ENCODE results near the gene CHRNA9.

Gene CHRNA9

DNA sequence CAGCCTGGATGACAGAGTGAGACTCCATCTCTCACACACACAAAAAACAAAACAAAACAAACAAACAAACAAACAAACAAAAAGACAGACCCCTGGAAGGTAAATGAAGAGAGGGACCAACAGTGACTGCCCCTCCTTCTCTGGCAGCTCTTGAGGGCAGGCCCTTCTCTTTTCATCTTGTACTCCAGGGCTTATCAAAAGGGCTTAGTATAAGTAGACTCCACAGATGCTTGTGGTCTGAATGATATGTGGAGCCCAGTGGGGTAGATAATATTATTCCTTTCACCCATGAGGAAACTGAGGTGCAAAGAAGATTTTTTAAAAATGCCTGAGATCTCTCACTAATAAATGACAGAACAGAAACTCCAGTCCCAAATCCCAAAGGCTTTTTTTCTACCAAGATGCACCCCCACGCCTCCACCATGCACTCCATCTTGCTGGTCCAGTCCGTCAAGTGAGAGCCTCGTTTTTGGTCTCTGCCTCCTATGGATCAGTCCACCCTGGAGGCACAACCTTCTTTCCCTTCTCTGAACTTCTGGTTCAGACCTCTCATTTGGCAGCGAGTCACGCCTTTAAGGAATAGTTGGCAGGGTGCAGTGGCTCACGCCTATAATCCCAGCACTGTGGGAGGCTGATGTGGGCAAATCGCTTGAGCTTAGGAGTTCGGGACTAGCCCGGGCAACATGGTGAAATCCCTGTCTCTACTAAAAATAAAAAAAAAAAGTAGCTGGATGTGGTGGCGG is 17.0 kb upstream of the CHRNA9 start:
- Mint-ChIP-seq H3K27ac (peak overlapping the region; percentile 17), H3K27me3 (no peaks in the 10 kb centered on the region), H3K4me1 (peaks cover 9% of the 10 kb centered on the region), H3K4me3 (no peak overlapping the region), H3K9me3 (no peaks in the 10 kb centered on the region), H3K36me3 (no peaks in the 10 kb centered on the region)
- no peak for DNase-seq (ENCODE audit: low spot score in 2 of 2)
- ATAC-seq (ENCODE audit: low read depth), result no peak

DNA sequence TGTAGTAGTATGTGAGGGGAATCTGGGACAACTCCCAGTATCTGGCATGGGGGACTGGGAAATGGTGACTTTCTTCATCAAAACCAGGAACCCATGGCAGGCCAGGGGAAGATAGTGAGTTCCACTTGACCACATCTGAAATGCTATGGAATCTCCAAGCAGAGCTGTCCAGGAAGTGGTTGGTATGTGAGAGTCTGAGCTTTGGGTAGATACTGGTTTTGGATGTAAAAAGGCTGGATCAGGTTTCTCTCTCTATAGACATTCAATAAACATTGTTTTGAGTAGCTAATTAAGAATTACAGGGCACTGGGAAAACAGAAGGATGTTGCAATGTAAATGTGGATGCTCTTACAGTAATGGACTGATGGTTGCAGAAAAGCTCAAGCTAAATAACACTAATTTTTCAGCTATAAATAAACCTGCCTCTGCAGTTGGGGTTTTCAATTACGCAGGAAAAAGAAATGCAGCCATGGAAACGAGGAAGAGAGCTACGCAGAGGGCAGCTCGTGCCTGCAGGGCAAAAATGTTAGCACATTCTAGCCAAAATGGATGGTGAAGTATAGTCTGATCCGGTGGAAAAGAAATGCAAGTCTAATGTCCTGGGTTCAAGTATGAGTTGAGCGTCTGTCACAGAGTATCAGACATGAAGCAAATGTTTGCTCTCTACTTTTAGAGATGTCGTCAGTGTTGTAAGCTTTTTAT is 13.4 kb upstream of the CHRNA9 start:
- Mint-ChIP-seq H3K9me3 (no peaks in the 10 kb centered on the region), H3K4me3 (no peak overlapping the region), H3K36me3 (no peaks in the 10 kb centered on the region), H3K4me1 (peaks cover 8% of the 10 kb centered on the region), H3K27ac (no peak overlapping the region), H3K27me3 (no peaks in the 10 kb centered on the region)
- DNase-seq (ENCODE audit: low spot score in 2 of 2), result no peak
- no peak for ATAC-seq (ENCODE audit: low read depth)

DNA sequence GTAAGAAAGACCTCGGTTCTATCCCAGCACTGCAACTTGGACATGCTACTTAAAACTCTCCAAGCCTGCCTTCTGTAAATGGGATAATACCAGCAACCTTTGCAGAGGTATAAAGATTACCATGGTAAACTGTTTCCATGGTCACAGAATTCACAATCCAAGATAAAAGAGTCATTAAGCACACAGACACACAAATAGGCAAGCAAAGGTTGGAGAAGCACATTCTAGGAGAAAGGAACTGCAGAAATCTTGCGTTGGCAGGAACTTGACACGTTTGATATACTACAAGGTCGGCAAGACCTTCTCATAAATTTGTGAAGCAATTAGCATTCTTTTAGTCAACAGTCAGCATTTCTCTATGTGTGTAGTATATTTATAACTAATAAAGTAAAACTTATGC is 12.3 kb upstream of the CHRNA9 start:
- no peak for ATAC-seq (ENCODE audit: low read depth)
- no peak for DNase-seq (ENCODE audit: low spot score in 2 of 2)

DNA sequence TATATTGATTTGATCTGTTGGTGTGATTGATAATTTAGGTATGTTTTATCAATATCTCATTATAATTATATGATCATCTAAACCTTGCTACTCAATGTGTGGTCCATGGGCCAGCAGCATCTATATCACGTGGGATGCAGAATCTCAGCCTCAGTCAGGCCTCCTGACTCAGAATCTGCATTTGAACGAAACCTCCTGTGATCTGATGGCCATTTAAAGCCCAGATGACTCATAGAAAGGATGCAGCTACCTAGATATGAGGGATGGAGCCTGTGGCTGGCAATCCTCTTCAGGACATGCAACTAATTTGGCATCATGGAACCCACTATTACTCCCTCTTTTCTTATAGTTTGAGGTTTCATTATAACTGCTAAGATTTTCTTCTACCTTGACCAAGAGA is 11.3 kb upstream of the CHRNA9 start:
- peaks cover 4% of the 10 kb centered on the region for H3K27me3 Mint-ChIP-seq
- DNase-seq (ENCODE audit: low spot score in 2 of 2) (no peak), ATAC-seq (ENCODE audit: low read depth) (no peak)
- peaks cover 3% of the 10 kb centered on the region for H3K36me3 Mint-ChIP-seq
- peaks cover 2% of the 10 kb centered on the region for H3K4me1 Mint-ChIP-seq
- H3K4me3 Mint-ChIP-seq, result no peak overlapping the region
- no peak overlapping the region for H3K27ac Mint-ChIP-seq
- no peaks in the 10 kb centered on the region for H3K9me3 Mint-ChIP-seq

More for the DNA sequence above, 12.3 kb upstream of the CHRNA9 start:
- peaks cover 2% of the 10 kb centered on the region for H3K4me1 Mint-ChIP-seq
- no peak overlapping the region for H3K4me3 Mint-ChIP-seq
- no peaks in the 10 kb centered on the region for H3K9me3 Mint-ChIP-seq
- H3K36me3 Mint-ChIP-seq, result no peaks in the 10 kb centered on the region
- H3K27me3 Mint-ChIP-seq, result no peaks in the 10 kb centered on the region
- no peak overlapping the region for H3K27ac Mint-ChIP-seq

DNA sequence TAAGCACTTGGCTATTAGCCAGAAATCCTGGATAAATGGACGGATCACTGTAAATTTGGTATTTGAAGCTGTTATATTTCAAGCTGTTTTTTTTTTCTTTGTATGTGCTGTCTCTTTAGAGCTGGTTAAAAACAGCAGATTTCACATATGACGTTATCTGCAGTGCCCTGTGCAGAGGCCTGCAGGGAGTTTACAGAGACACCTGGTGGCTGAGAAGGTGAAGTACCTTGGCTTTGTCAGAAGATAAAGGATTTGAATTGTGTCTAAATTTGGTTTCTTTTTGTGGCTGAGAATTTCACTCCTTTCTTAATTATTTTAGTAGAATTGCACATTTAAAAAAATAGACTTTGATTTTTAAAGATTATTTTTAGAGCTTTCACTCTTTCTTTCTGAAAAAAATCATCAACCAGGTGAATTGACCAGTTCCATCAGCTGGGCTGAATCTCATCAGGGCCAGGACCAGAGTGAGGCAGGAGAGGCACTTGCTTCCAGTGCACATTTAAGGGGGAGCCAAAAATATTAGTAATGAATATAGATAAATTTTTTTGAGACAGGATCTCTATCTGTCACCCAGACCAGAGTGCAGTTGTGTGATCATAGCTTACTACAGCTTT is 9.6 kb upstream of the CHRNA9 start:
- peaks cover 3% of the 10 kb centered on the region for H3K36me3 Mint-ChIP-seq
- peak in 1 of 2 donors; percentile 66 for DNase-seq (ENCODE audit: low spot score in 2 of 2)
- peaks cover 4% of the 10 kb centered on the region for H3K27me3 Mint-ChIP-seq
- H3K4me1 Mint-ChIP-seq, result peaks cover 2% of the 10 kb centered on the region
- peak; percentile 100 for ATAC-seq (ENCODE audit: low read depth)
- no peaks in the 10 kb centered on the region for H3K9me3 Mint-ChIP-seq
- H3K4me3 Mint-ChIP-seq, result no peak overlapping the region
- H3K27ac Mint-ChIP-seq, result no peak overlapping the region

DNA sequence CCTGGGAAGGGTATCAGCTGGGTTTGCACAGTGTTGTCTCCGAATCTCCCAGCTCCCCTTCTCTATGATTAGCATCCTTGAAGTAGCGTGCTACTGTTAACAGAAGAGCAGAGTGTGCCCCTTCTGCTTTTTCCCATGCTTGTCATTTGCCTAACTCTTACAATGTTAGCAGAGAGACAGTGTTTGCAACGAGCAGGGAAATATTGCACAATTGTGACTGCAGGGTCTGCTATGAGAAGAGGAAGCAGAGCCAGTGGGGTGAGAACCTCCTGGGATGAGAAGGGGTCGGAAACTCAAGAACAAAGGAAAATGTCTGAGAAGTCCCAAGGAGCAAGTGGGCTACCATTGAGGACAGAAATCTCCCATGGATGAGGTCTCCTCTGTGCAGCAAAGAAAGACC is 7.8 kb upstream of the CHRNA9 start:
- Mint-ChIP-seq H3K4me1 (peaks cover 2% of the 10 kb centered on the region), H3K9me3 (no peaks in the 10 kb centered on the region), H3K4me3 (no peak overlapping the region), H3K27ac (no peak overlapping the region), H3K36me3 (peaks cover 3% of the 10 kb centered on the region), H3K27me3 (peaks cover 4% of the 10 kb centered on the region)
- ATAC-seq (ENCODE audit: low read depth) (no peak), DNase-seq (ENCODE audit: low spot score in 2 of 2) (no peak)

DNA sequence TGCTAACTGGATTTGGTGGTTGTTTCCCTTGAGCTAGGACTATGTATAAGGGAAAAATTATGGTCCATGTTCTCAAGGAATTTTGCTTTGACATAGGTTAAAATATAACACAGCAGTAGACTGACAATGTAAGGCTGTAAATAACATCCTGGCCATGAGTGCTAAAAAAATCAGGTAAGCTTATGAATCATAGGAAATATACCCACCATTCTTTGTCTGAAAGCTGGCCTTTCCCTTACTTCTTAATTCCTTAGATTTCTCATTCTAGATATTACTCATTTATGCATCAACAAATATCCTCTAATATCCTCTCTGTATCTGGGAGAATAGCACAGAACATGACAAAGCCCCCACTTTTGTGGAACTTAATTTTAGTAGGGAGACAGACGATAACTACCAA is 6.8 kb upstream of the CHRNA9 start:
- Mint-ChIP-seq H3K36me3 (peaks cover 3% of the 10 kb centered on the region), H3K4me3 (no peak overlapping the region), H3K4me1 (peaks cover 2% of the 10 kb centered on the region), H3K27me3 (peaks cover 4% of the 10 kb centered on the region), H3K27ac (no peak overlapping the region), H3K9me3 (no peaks in the 10 kb centered on the region)
- ATAC-seq (ENCODE audit: low read depth), result no peak
- no peak for DNase-seq (ENCODE audit: low spot score in 2 of 2)

DNA sequence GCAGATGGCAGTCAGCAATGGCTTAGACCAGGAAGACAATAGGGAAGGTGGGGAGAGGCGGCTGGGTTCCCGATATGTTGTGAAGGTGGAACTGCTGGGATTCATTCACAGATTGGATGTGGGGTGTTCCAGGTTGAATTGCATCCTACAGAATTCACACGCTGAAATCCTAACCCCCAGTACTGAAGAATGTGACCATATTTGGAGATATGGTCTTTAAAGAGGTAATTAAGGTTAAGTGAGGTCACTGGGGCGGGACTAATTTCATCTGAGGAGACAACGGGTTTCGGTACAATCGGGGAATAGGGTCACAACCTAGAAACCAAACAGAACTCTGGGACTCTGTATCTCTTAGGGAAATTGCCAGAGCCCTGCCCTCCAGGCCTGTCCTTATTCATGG is 5.3 kb upstream of the CHRNA9 start:
- peaks cover 3% of the 10 kb centered on the region for H3K36me3 Mint-ChIP-seq
- H3K27me3 Mint-ChIP-seq, result peaks cover 4% of the 10 kb centered on the region
- ATAC-seq (ENCODE audit: low read depth), result no peak
- peaks cover 2% of the 10 kb centered on the region for H3K4me1 Mint-ChIP-seq
- H3K9me3 Mint-ChIP-seq, result no peaks in the 10 kb centered on the region
- no peak overlapping the region for H3K4me3 Mint-ChIP-seq
- no peak overlapping the region for H3K27ac Mint-ChIP-seq
- no peak for DNase-seq (ENCODE audit: low spot score in 2 of 2)

DNA sequence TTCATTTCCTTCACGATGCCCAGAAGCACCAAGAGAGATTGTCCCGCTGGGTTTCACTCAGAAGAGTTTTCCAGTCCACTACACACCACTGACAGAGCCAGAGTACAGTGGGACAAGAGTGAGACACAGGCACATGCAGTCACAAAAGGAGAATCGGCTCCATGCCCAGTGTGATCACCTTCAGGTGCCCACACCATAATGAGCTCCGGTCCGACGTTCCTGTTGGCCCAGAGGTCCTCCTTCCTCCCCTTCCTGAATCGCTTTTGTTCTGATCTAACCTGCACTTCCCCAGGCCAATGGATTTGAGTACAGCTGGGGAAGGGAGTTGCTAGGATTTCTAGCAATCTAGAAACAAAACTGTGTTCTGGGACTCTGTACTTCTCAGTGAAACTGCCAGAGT is 4.6 kb upstream of the CHRNA9 start:
- no peak for DNase-seq (ENCODE audit: low spot score in 2 of 2)
- peaks cover 3% of the 10 kb centered on the region for H3K36me3 Mint-ChIP-seq
- H3K9me3 Mint-ChIP-seq, result no peaks in the 10 kb centered on the region
- no peaks in the 10 kb centered on the region for H3K4me1 Mint-ChIP-seq
- no peak for ATAC-seq (ENCODE audit: low read depth)
- no peak overlapping the region for H3K4me3 Mint-ChIP-seq
- peaks cover 4% of the 10 kb centered on the region for H3K27me3 Mint-ChIP-seq
- H3K27ac Mint-ChIP-seq, result no peak overlapping the region

DNA sequence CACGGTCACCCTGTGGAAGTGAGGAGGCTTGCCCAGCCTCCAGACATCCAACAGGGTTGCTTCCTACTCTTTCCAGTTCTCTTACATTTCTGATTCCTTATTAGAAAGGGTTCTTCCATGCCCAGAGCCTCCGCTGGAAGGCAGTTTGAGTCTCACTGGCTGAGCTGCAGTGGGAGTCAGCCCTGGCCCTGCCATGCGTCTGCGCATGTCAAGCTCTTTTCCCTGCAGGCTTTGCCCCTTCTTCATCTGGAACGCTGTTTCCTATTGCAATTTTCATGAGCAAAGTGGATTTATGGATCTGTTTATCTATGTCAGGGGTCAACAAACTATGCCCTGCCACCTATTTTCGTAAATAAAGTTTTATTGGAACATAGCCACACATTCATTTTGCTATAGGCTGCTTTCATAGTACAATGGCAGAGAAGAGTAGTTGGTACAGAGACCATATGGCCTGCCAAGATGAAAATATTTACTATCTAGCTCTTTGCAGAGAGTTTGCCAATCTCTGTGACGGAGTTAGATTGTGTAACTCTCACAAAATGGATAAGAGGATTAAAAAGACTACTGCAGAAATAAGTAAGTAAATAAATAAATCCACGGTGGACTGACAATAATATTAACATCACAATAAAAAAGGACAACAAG is 3.9 kb upstream of the CHRNA9 start:
- no peak overlapping the region for H3K27ac Mint-ChIP-seq
- DNase-seq (ENCODE audit: low spot score in 2 of 2) (no peak), ATAC-seq (ENCODE audit: low read depth) (no peak)
- peaks cover 3% of the 10 kb centered on the region for H3K36me3 Mint-ChIP-seq
- no peak overlapping the region for H3K4me3 Mint-ChIP-seq
- no peaks in the 10 kb centered on the region for H3K9me3 Mint-ChIP-seq
- peaks cover 7% of the 10 kb centered on the region for H3K27me3 Mint-ChIP-seq
- H3K4me1 Mint-ChIP-seq, result no peaks in the 10 kb centered on the region

DNA sequence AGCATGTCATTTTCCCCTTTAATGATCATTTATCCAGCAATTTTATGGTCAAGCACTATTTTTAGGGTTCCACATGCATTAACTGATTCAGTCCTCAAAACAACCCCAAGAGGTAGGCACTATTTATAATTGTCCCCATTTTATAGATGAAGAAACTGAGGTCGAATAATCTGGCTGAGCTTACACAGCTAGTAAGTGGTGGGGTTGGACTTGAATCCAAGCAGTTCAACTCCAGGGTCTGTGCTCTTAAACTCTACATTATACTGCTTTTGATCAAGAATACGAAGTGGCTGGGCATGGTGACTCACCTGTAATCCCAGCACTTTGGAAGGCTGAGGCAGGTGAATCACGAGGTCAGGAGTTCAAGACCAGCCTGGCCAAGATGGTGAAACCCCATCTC is 3.2 kb upstream of the CHRNA9 start:
- Mint-ChIP-seq H3K27me3 (peaks cover 7% of the 10 kb centered on the region), H3K4me1 (no peaks in the 10 kb centered on the region), H3K9me3 (no peaks in the 10 kb centered on the region), H3K36me3 (peaks cover 3% of the 10 kb centered on the region), H3K4me3 (no peak overlapping the region), H3K27ac (no peak overlapping the region)
- DNase-seq (ENCODE audit: low spot score in 2 of 2) (no peak), ATAC-seq (ENCODE audit: low read depth) (no peak)

DNA sequence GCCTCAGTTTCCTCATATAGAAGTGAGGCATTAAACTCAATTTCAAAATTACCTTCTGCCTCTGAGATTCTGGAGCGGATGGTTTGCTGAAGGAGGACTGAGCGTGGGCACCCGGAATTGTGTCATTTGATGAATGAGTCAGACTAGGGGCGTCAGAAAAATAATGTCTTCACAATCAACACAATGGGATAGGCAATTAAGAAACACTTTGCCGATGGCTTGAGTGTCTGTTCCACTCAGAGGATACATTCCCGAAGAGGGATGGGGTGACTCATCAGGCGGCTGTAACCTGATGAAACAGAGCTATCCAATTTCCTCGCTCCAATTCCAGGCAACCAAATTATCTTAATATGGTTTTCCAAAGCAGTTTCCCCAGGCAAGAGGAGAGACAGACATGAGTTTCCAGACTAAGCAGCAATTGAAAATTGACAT is 1.2 kb upstream of the CHRNA9 start:
- H3K27me3 Mint-ChIP-seq, result peaks cover 4% of the 10 kb centered on the region

DNA sequence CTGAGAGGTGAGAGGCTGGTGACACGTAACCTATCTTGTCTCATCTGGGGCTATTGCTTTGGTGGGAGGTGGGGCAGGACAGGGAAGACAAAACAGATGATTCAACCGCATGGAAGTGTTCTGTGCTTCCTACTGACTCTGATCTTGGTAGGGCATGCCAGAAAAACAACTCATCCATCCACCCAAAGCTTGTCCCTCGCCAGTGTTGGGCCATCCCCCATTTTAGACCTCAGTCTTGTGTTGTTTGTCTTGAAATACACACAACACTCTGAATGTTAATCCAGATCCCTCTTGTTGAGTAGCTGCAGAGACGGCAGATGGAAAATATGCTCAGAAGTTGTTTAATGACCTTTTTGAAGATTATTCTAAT is 377 bp downstream of the CHRNA9 start:
- ATAC-seq (ENCODE audit: low read depth) (no peak), DNase-seq (ENCODE audit: low spot score in 2 of 2) (no peak)
- Mint-ChIP-seq H3K4me3 (no peak overlapping the region), H3K27me3 (peaks cover 5% of the 10 kb centered on the region), H3K27ac (no peak overlapping the region), H3K36me3 (no peaks in the 10 kb centered on the region), H3K4me1 (no peaks in the 10 kb centered on the region), H3K9me3 (no peaks in the 10 kb centered on the region)

More for the DNA sequence above, 1.2 kb upstream of the CHRNA9 start:
- Mint-ChIP-seq H3K36me3 (no peaks in the 10 kb centered on the region), H3K4me3 (no peak overlapping the region), H3K9me3 (no peaks in the 10 kb centered on the region), H3K4me1 (no peaks in the 10 kb centered on the region), H3K27ac (no peak overlapping the region)
- ATAC-seq (ENCODE audit: low read depth) (no peak), DNase-seq (ENCODE audit: low spot score in 2 of 2) (no peak)

DNA sequence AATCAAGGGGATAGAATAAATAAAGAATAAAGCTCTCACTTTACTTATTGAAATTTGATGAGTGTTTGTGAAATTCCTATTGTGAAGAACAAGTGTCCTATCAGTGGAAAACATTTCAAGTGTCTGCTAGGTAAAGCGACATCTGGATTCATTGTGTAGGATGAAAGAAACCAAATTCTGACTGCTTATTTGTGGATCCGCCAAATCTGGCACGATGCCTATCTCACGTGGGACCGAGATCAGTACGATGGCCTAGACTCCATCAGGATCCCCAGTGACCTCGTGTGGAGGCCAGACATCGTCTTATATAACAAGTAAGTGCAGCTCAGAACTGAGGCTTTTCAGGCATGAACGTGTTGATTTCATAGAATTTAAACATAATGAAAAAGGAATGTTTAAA is 1.9 kb downstream of the CHRNA9 start:
- no peak for ATAC-seq (ENCODE audit: low read depth)
- Mint-ChIP-seq H3K36me3 (no peaks in the 10 kb centered on the region), H3K4me1 (no peaks in the 10 kb centered on the region), H3K4me3 (no peak overlapping the region), H3K9me3 (no peaks in the 10 kb centered on the region), H3K27ac (no peak overlapping the region), H3K27me3 (peaks cover 7% of the 10 kb centered on the region)
- no peak for DNase-seq (ENCODE audit: low spot score in 2 of 2)

Data from memory B cell (primary cell).